Measurements from ENCODE around the gene TRAPPC5.

Gene TRAPPC5

DNA sequence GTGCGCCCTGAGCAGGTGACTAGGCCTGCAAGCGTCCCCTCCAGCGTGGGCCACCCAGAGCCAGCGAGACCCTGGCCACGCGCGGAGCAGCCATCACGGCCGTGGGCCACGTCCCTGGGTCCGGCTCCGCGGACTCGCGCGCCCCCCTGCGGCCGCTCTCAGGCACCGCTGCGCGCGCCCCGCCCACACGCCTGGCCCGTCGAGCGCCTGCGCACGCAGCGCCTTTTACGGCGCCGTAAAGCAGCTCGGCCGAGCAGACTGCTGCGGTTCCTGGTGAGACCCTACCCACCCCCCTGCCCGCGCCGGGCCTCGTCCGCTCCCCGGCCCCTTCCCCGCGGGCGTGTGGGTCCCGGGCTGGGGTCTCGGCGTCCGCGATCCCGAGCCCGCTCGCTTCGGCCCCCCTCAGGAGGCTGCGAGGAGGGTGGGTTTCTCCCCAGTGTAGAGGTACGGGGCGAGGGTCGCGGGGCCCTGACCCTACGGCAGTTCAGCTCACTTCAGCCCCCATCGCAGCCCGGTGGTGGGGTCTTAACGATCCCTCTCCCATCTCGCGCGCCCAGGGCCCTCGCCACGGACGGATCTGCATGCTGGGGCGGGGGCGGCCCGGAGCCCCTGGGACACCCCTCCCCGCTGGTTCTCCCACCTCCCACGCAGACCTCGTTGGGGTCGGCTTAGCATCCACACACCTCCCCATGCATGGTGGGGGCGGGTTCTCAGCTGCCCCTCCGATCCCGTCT lies at the start of gene TRAPPC5:
Gene TRAPPC5 (plus strand): TSS at position 228 of the 734 bp plus-strand sequence. CDS start 1,421 bp downstream, outside the sequence.
- peak within 1 kb of the TSS; percentile 99 to 100 for H3K4me3 ChIP-seq (replicated peaks in 1 of 2; ENCODE audit: low read depth in 2 of 2, low read length in 2 of 2)
- peak; percentile 23 for TF ChIP-seq CTCF (IDR thresholded peaks at IDR 0.05; ENCODE audit: low read depth, low read length)
- DNase-seq (ENCODE audit: low read depth in 2 of 2): peak; percentile 74 to 85

DNA sequence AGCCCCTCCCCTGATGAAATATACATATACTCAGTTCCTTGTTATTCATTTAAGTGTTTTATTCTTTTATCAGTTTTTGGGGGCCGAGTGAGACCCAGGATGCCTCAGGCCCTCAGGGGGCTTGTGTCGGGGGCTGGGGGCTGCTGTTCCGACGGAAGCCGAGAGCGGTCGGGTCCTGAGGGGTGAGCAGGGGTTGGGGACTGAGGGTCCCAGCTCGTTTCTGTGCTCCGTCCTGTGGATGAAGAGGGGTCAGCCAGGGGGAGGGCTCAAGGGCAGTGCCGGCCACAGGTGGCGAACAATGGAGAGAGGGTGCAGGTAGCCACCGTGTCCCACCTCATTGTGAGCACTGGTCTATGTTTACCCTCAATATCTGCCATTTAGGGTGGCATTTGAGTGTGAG lies 49.1 kb upstream of the TRAPPC5 start:
- H3K4me3 ChIP-seq (replicated peaks in 1 of 2; ENCODE audit: low read depth in 2 of 2, low read length in 2 of 2): no peak overlapping the region
- TF ChIP-seq CTCF (IDR thresholded peaks at IDR 0.05; ENCODE audit: low read depth, low read length): no peak
- no peak for DNase-seq (ENCODE audit: low read depth in 2 of 2)

GRCh38 chr19:7632340-7633203 lies 48.1 kb upstream of the TRAPPC5 start:
- DNase-seq (ENCODE audit: low read depth in 2 of 2): no peak
- no peak for TF ChIP-seq CTCF (IDR thresholded peaks at IDR 0.05; ENCODE audit: low read depth, low read length)
- H3K4me3 ChIP-seq (replicated peaks in 1 of 2; ENCODE audit: low read depth in 2 of 2, low read length in 2 of 2): no peak overlapping the region

DNA sequence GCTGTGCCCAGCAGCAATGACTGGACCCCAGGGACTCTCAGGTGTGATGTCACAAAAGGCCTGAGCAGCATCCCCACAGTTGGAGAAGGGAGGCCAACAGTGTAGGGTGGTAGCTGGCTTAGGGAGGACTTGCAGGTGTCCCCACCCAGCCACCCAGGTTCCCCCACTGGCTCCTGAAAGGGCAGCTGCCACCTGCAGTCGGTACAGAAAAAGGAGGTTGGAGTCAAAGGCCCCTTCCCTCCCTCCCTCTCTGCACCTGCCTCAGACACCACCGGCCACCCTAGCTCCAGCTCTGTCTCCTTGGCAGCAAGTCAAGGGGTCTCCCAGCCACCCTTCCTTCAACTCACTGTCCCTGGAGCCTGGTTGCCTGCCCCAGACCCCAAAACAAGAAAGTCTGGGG lies 46.9 kb upstream of the TRAPPC5 start, which contains the start of gene PCP2:
Gene PCP2 (minus strand): TSS at position 22 of the 400 bp plus-strand sequence. CDS start 262 bp downstream, outside the sequence.
- no peak for TF ChIP-seq CTCF (IDR thresholded peaks at IDR 0.05; ENCODE audit: low read depth, low read length)
- no peak for DNase-seq (ENCODE audit: low read depth in 2 of 2)
- H3K4me3 ChIP-seq (replicated peaks in 1 of 2; ENCODE audit: low read depth in 2 of 2, low read length in 2 of 2): no peak within 1 kb of the TSS

DNA sequence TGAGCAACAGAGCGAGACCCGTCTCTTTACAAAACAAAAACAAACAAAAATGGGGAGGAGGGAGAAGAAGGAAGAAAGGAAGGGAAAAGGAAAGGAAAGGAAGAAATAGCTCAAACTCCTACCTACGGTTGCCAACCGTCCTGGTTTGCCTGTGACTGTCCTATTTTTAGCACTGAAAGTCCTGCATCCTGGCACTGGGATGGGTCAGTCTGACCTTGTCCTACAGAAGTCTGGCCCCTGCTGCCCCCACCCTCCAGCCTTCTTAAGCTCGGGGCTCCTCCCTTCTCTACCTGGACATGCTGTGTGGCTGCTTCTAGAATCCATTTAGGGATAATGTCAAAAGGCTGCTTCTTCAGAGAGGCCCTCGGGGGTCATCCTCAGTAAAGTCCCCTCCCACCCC lies 45.0 kb upstream of the TRAPPC5 start:
- TF ChIP-seq CTCF (IDR thresholded peaks at IDR 0.05; ENCODE audit: low read depth, low read length): no peak
- H3K4me3 ChIP-seq (replicated peaks in 1 of 2; ENCODE audit: low read depth in 2 of 2, low read length in 2 of 2): no peak overlapping the region
- DNase-seq (ENCODE audit: low read depth in 2 of 2): no peak

- H3K4me3 ChIP-seq (replicated peaks in 1 of 2; ENCODE audit: low read depth in 2 of 2, low read length in 2 of 2): peak overlapping the region in 1 of 2 donors; percentile 54
- DNase-seq (ENCODE audit: low read depth in 2 of 2): no peak
- TF ChIP-seq CTCF (IDR thresholded peaks at IDR 0.05; ENCODE audit: low read depth, low read length): no peak
Measured at GRCh38 chr19:7636317-7636690, 44.3 kb upstream of the TRAPPC5 start.
